Testis (tissue), 2 donors: Measurements from ENCODE around the gene SMAD4.
"Not testable (repeated sequence)": the region's sequence is repeated elsewhere in the genome, so short reads cannot be mapped to it uniquely, and the experiment has no call there.

Experiments
- POLR2A ChIP-seq: fragments of 450-650 bp; IDR thresholded peaks from one replicate; pipeline ENCODE4 v1.6.1; 2017; ENCODE audit warnings: antibody characterized with exemption, mild to moderate bottlenecking, moderate library complexity
- TF ChIP-seq, protein P1 (sequence below), 3 experiments: fragments of 450-650 bp in 2 of 3; fragments of 200-600 bp in 1 of 3; sonication (generic) in 1 of 3; IDR thresholded peaks; one replicate each; pipeline ENCODE4 v1.5.1; 2016 to 2019; ENCODE audit warnings: antibody characterized with exemption in 3 of 3, mild to moderate bottlenecking in 2 of 3, moderate library complexity in 1 of 3

GRCh38 chr18:51003174-51003573 is 26.8 kb upstream of the SMAD4 start:
- TF ChIP-seq, protein P1, sequence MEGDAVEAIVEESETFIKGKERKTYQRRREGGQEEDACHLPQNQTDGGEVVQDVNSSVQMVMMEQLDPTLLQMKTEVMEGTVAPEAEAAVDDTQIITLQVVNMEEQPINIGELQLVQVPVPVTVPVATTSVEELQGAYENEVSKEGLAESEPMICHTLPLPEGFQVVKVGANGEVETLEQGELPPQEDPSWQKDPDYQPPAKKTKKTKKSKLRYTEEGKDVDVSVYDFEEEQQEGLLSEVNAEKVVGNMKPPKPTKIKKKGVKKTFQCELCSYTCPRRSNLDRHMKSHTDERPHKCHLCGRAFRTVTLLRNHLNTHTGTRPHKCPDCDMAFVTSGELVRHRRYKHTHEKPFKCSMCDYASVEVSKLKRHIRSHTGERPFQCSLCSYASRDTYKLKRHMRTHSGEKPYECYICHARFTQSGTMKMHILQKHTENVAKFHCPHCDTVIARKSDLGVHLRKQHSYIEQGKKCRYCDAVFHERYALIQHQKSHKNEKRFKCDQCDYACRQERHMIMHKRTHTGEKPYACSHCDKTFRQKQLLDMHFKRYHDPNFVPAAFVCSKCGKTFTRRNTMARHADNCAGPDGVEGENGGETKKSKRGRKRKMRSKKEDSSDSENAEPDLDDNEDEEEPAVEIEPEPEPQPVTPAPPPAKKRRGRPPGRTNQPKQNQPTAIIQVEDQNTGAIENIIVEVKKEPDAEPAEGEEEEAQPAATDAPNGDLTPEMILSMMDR (IDR thresholded peaks at IDR 0.05) = not testable (repeated sequence)
- not testable (repeated sequence) for TF ChIP-seq POLR2A
